H1 (cell line): ENCODE results near the gene UBN1. TPM values are rescaled to one million over a fixed set of nuclear protein-coding genes. Genes with fewer than 3 reads are reported as not detected.

Experiments
- CTCF ChIA-PET: fragments of 300-600 bp; sonication (Branson Sonifier 250); formaldehyde crosslinking; loops from one replicate; lab custom pipeline; 2021; ENCODE audit not compliant: partially characterized antibody; lab: Charles Lee
- POLR2A ChIA-PET: fragments of 300-600 bp; sonication (Branson Sonifier 250); formaldehyde crosslinking; loops from one replicate; lab custom pipeline; 2021; ENCODE audit warnings: inconsistent platforms; ENCODE audit not compliant: partially characterized antibody; lab: Charles Lee
- DNase-seq, 2 experiments: peaks; one replicate each; pipeline versions ENCODE4 v3.0.0 to v3.0.0-alpha.2; 2010 to 2022; ENCODE audit warnings: low spot score in 2 of 2, low read depth in 1 of 2, mixed read lengths in 1 of 2
- FAIRE-seq: peaks from 2 replicates; lab custom pipeline; 2011; peaks lifted over from hg19 to GRCh38; lab: Jason Lieb, UNC
- H2AFZ ChIP-seq: 2 replicates; pipeline ENCODE4 v1.8.1; 2012; ENCODE audit warnings: low read length, inconsistent platforms
- H2AK5ac ChIP-seq: 2 replicates; pipeline ENCODE4 v1.6.1; 2013; ENCODE audit warnings: low read depth, low read length
- H2BK120ac ChIP-seq: replicated peaks from 2 replicates; pipeline ENCODE3; 2013; ENCODE audit warnings: low read depth, low read length, inconsistent platforms
- H2BK12ac ChIP-seq: 2 replicates; pipeline ENCODE4 v1.6.1; 2013; ENCODE audit warnings: low read depth, low read length
- H2BK15ac ChIP-seq: 2 replicates; pipeline ENCODE4 v1.6.1; 2013; ENCODE audit warnings: low read length
- H2BK20ac ChIP-seq: 2 replicates; pipeline ENCODE4 v1.6.1; 2013; ENCODE audit warnings: low read length
- H2BK5ac ChIP-seq: 2 replicates; pipeline ENCODE4 v1.6.1; 2013; ENCODE audit warnings: low read depth, low read length
- H3K14ac ChIP-seq: 2 replicates; pipeline ENCODE4 v1.6.1; 2013; ENCODE audit warnings: inconsistent platforms; ENCODE audit not compliant: insufficient read length
- H3K18ac ChIP-seq: 2 replicates; pipeline ENCODE4 v1.6.1; 2013; ENCODE audit warnings: low read length; ENCODE audit errors: extremely low read depth
- H3K23ac ChIP-seq: 2 replicates; pipeline ENCODE4 v1.6.1; 2013; ENCODE audit warnings: inconsistent platforms; ENCODE audit not compliant: insufficient read length
- H3K23me2 ChIP-seq: 2 replicates; pipeline ENCODE4 v1.6.1; 2013; ENCODE audit warnings: low read depth, low read length
- H3K27ac ChIP-seq: 2 replicates; pipeline ENCODE4 v1.6.1; 2011; ENCODE audit warnings: low read depth, low read length, inconsistent platforms
- H3K27me3 ChIP-seq, 4 experiments: replicated peaks in 1 of 4; 1 replicate in 1 of 4; 2 replicates in 3 of 4; pipeline versions ENCODE4 v1.6.1 to v1.8.1; 2011 to 2013; ENCODE audit warnings: low read length in 3 of 4, mild to moderate bottlenecking in 3 of 4, inconsistent platforms in 2 of 4, mixed read lengths in 2 of 4, moderate library complexity in 1 of 4; ENCODE audit not compliant: control insufficient read depth in 3 of 4, insufficient read depth in 3 of 4; ENCODE audit errors: extremely low read depth in 1 of 4
- H3K36me3 ChIP-seq, 4 experiments: 2 replicates each; pipeline versions ENCODE4 v1.6.1 to v1.8.1; 2011 to 2013; ENCODE audit warnings: mild to moderate bottlenecking in 4 of 4, low read length in 3 of 4, moderate library complexity in 2 of 4, control low read depth in 1 of 4, inconsistent platforms in 1 of 4; ENCODE audit not compliant: insufficient read depth in 4 of 4, control insufficient read depth in 2 of 4
- H3K4ac ChIP-seq: replicated peaks from 2 replicates; pipeline ENCODE3; 2013; ENCODE audit warnings: low read length, low read depth, mixed read lengths, inconsistent platforms; ENCODE audit not compliant: insufficient read length
- H3K4me1 ChIP-seq, 4 experiments: replicated peaks in 1 of 4; 1 replicate in 1 of 4; 2 replicates in 3 of 4; pipeline versions ENCODE4 v1.6.1 to v1.8.1; 2011 to 2013; ENCODE audit warnings: low read length in 3 of 4, inconsistent platforms in 2 of 4, mixed read lengths in 1 of 4; ENCODE audit not compliant: insufficient read depth in 4 of 4, control insufficient read depth in 3 of 4
- H3K4me2 ChIP-seq, 2 experiments: 2 replicates each; pipeline versions ENCODE4 v1.6.1 to v1.8.1; 2011 to 2013; ENCODE audit warnings: low read depth in 2 of 2, low read length in 2 of 2, control low read depth in 1 of 2, inconsistent platforms in 1 of 2, mild to moderate bottlenecking in 1 of 2; ENCODE audit not compliant: insufficient read depth in 1 of 2
- H3K4me3 ChIP-seq, 4 experiments: fragments of 200-600, 300-600 bp in 1 of 4; sonication (generic), shearing (Covaris generic), sonication (Bioruptor Twin) in 1 of 4; 2 replicates each; pipeline versions ENCODE4 v1.5.1 to v1.8.1; 2011 to 2016; ENCODE audit warnings: low read length in 4 of 4, low read depth in 3 of 4, control low read depth in 2 of 4, inconsistent platforms in 2 of 4, mild to moderate bottlenecking in 2 of 4, mixed read lengths in 1 of 4, moderate library complexity in 1 of 4; ENCODE audit not compliant: insufficient read depth in 2 of 4; ENCODE audit errors: extremely low read depth in 1 of 4
- H3K56ac ChIP-seq: replicated peaks from 2 replicates; pipeline ENCODE3; 2013; ENCODE audit warnings: low read depth, mild to moderate bottlenecking, mixed read lengths, low read length, inconsistent platforms; ENCODE audit not compliant: insufficient read length
- H3K79me1 ChIP-seq: 2 replicates; pipeline ENCODE4 v1.6.1; 2013; ENCODE audit warnings: low read depth, low read length, control low read depth
- H3K79me2 ChIP-seq, 2 experiments: 2 replicates each; pipeline versions ENCODE4 v1.6.1 to v1.8.1; 2012 to 2013; ENCODE audit warnings: low read length in 2 of 2, mild to moderate bottlenecking in 2 of 2, inconsistent platforms in 1 of 2; ENCODE audit not compliant: insufficient read depth in 2 of 2, control insufficient read depth in 1 of 2
- H3K9ac ChIP-seq, 4 experiments: replicated peaks in 1 of 4; 1 replicate in 1 of 4; 2 replicates in 3 of 4; pipeline versions ENCODE4 v1.6.1 to v1.8.1; 2011 to 2013; ENCODE audit warnings: low read depth in 3 of 4, low read length in 3 of 4, control low read depth in 2 of 4, mild to moderate bottlenecking in 2 of 4, moderate library complexity in 2 of 4, inconsistent platforms in 1 of 4; ENCODE audit errors: extremely low read depth in 1 of 4
- H3K9me3 ChIP-seq, 2 experiments: 2 replicates each; pipeline versions ENCODE4 v1.6.1 to v1.8.1; 2012 to 2013; ENCODE audit warnings: mild to moderate bottlenecking in 2 of 2, moderate library complexity in 2 of 2, control low read depth in 1 of 2, inconsistent platforms in 1 of 2, low read depth in 1 of 2, low read length in 1 of 2, mixed read lengths in 1 of 2; ENCODE audit not compliant: insufficient read depth in 2 of 2
- H4K20me1 ChIP-seq, 2 experiments: replicated peaks in 1 of 2; 2 replicates each; pipeline versions ENCODE3 to v1.8.1; 2011 to 2013; ENCODE audit warnings: inconsistent platforms in 2 of 2, low read length in 2 of 2, mild to moderate bottlenecking in 1 of 2; ENCODE audit not compliant: insufficient read depth in 2 of 2, control insufficient read depth in 1 of 2
- H4K5ac ChIP-seq: 2 replicates; pipeline ENCODE4 v1.6.1; 2013; ENCODE audit warnings: low read length, low read depth, mixed read lengths, inconsistent platforms; ENCODE audit not compliant: insufficient read length
- H4K8ac ChIP-seq: 2 replicates; pipeline ENCODE4 v1.8.0; 2013; ENCODE audit warnings: mild to moderate bottlenecking, moderate library complexity, low read length, inconsistent platforms; ENCODE audit not compliant: insufficient read depth; ENCODE audit errors: extremely low read depth
- H4K91ac ChIP-seq: replicated peaks from 2 replicates; pipeline ENCODE3; 2013; ENCODE audit warnings: low read length, mixed read lengths, inconsistent platforms; ENCODE audit not compliant: insufficient read length
- CHD2 ChIP-seq: IDR thresholded peaks from 2 replicates; pipeline ENCODE4 v1.6.1; 2012; ENCODE audit warnings: low read length, improper control_type of control experiment
- CREB1 ChIP-seq: IDR thresholded peaks from 2 replicates; pipeline ENCODE4 v1.6.1; 2012; ENCODE audit warnings: inconsistent platforms
- GABPA ChIP-seq: IDR thresholded peaks from 2 replicates; pipeline ENCODE4 v1.6.1; 2011; ENCODE audit warnings: mild to moderate bottlenecking, low read length, moderate library complexity, borderline replicate concordance; ENCODE audit not compliant: insufficient read depth
- HDAC2 ChIP-seq, 2 experiments: fragments of 300-600 bp in 1 of 2; sonication (generic) in 1 of 2; IDR thresholded peaks; 2 replicates each; pipeline ENCODE4 v1.6.1; 2011 to 2012; ENCODE audit warnings: low read depth in 2 of 2, low read length in 2 of 2, mild to moderate bottlenecking in 2 of 2, moderate library complexity in 2 of 2, borderline replicate concordance in 1 of 2, inconsistent platforms in 1 of 2
- POLR2A ChIP-seq, 2 experiments: IDR thresholded peaks; 1 replicate in 1 of 2; 2 replicates in 1 of 2; pipeline ENCODE4 v1.6.1; 2011; ENCODE audit warnings: low read depth in 2 of 2, low read length in 2 of 2, mild to moderate bottlenecking in 2 of 2; ENCODE audit errors: control extremely low read depth in 1 of 2
- RAD21 ChIP-seq, 2 experiments: IDR thresholded peaks in 1 of 2; conservative IDR thresholded peaks in 1 of 2; 2 replicates each; pipeline ENCODE4 v1.6.1; 2011; ENCODE audit warnings: low read depth in 2 of 2, low read length in 2 of 2, improper control_type of control experiment in 1 of 2, inconsistent platforms in 1 of 2, mild to moderate bottlenecking in 1 of 2, moderate library complexity in 1 of 2
- SP2 ChIP-seq: IDR thresholded peaks from 2 replicates; pipeline ENCODE4 v1.6.1; 2012; ENCODE audit warnings: mild to moderate bottlenecking, low read length, inconsistent platforms
- SP4 ChIP-seq: IDR thresholded peaks from 2 replicates; pipeline ENCODE4 v1.6.1; 2012; ENCODE audit warnings: low read length, inconsistent platforms
- WGBS, 2 experiments: shearing (Covaris generic) in 1 of 2; methylation state at CpG; one replicate each; pipeline versions ENCODE4 v1.1.6 to v1.1.7; 2013 to 2015; ENCODE audit warnings: low lambda C conversion rate in 2 of 2, mixed read lengths in 2 of 2, inconsistent platforms in 1 of 2, low coverage in 1 of 2, missing lambda C conversion rate in 1 of 2; ENCODE audit not compliant: insufficient replicate concordance in 2 of 2, insufficient coverage in 1 of 2, insufficient read length in 1 of 2; ENCODE audit errors: extremely low coverage in 1 of 2, missing lambda C conversion rate in 1 of 2; 5-methylcytosine and 5-hydroxymethylcytosine counted together
- polyA plus RNA-seq, 7 experiments: library from polyadenylated mRNA; depleted of rRNA in 3 of 7; stranded (reverse) in 5 of 7; unstranded in 2 of 7; fragments of >200 nt in 5 of 7; fragments of 200-250 nt in 2 of 7; gene quantifications; 1 replicate in 5 of 7; 2 replicates in 1 of 7; 4 replicates in 1 of 7; pipeline versions ENCODE4 v1.2.1 to v1.2.3, GENCODE V29; 2011 to 2013; ENCODE audit warnings: missing spikeins in 2 of 7, mixed read lengths in 2 of 7
- total RNA-seq: library from RNA; stranded (reverse); fragmentation: NEBNext Ultra II Directional; extraction: Animal tissue kit (Norgen Biotek cat#: 25700); gene quantifications from 2 replicates; pipeline ENCODE4 v1.2.1, GENCODE V29; 2021
- TF ChIP-seq, protein P1 (sequence below), 3 experiments: IDR thresholded peaks; 1 replicate in 2 of 3; 2 replicates in 1 of 3; pipeline versions ENCODE4 v1.5.1 to v1.6.1; 2011; ENCODE audit warnings: low read length in 3 of 3, mild to moderate bottlenecking in 3 of 3, inconsistent platforms in 2 of 3, low read depth in 1 of 3, moderate library complexity in 1 of 3; ENCODE audit not compliant: insufficient read depth in 1 of 3; ENCODE audit errors: control extremely low read depth in 1 of 3

UBN1 gene
- total and polyA plus RNA-seq, 2 of the 8 experiments (the other 6 are each of a cell fraction or from before 2014, with no cell fraction given): 16.2 to 37.0 TPM

DNA sequence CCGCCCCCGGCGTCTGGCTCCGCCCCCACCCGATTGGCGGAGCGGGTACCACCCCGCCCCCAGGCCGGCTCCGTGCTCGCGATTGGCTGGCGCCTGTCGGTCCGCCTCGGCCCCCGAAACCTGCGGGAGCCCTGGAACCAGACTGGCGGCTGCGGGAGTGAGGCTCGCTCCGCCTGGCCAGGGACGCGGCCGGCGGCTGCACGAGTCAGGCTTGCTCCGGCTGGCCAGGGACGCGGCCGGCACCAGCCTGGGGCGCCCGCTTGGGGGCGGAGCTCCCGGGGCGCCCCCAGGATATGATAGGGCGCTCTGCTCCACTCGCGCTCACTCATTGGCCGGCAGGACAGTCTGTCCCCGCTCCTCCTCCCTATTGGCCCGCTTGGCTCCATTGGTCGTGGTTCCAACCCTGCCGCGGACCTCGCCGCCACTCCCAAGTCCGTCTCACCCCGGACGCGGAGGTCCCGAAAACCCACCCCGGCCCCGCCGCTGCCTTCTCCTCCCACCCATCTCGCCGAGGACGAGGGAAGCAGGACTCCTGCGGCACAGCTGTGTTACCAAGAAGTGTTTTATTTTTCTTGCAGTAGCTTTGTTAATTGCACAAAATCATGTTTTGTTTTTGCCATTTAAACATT is 44.5 kb upstream of the UBN1 start:
- no peak overlapping the region for H2BK15ac ChIP-seq
- H3K23ac ChIP-seq: no peak overlapping the region
- peak overlapping the region; percentile 90; the same call in 1 of the 2 replicates for H2BK5ac ChIP-seq
- no peaks in the 10 kb centered on the region for H3K27me3 ChIP-seq
- 1% methylated on average over 42 of the region's 59 CpGs; no CpG with 5 or more reads in 1 of the 2 experiments for WGBS, 2 experiments
- H4K5ac ChIP-seq: peak overlapping the region; percentile 73
- peaks cover 0 to 14% (median 8%) of the 10 kb centered on the region in 4 experiments; a peak in 4 of 7 replicates for H3K4me1 ChIP-seq
- peak overlapping the region; percentile 96 for H4K8ac ChIP-seq
- no peak overlapping the region for H3K56ac ChIP-seq
- DNase-seq (peak; percentile 66 to 97), FAIRE-seq (no peak)
- H2BK12ac ChIP-seq: no peak overlapping the region
- H3K14ac ChIP-seq: no peak overlapping the region
- H2BK120ac ChIP-seq: no peak overlapping the region
- peaks cover 8% of the 10 kb centered on the region; the same call in 1 of the 2 replicates for H3K23me2 ChIP-seq
- no peak overlapping the region for H4K91ac ChIP-seq
- no peak overlapping the region for H3K4ac ChIP-seq
- ChIA-PET POLR2A (interaction anchor here (1.0 to 2.9 kb wide), 14 partner anchors 8 to 116 kb away, joined by 3 to 21 read pairs (median 4); partner anchors contain the start of genes ANKS3, DNAAF8, SEPTIN12 and SMIM22), CTCF (no interaction called here)
- H3K79me1 ChIP-seq: no peaks in the 10 kb centered on the region
- H2AFZ ChIP-seq: no peak overlapping the region
- H2AK5ac ChIP-seq: no peak overlapping the region
- H3K9me3 ChIP-seq: no peaks in the 10 kb centered on the region
- H3K9ac ChIP-seq: peak overlapping the region; percentile 56 to 84 (median 68); a peak in 6 of 7 replicates
- H3K27ac ChIP-seq: peak overlapping the region; percentile 70
- H4K20me1 ChIP-seq: peaks cover 0 to 7% of the 10 kb centered on the region in 2 experiments
- peak overlapping the region; percentile 63 to 82 (median 78) for H3K4me3 ChIP-seq
- H3K4me2 ChIP-seq: peak overlapping the region; percentile 67 to 92
- H2BK20ac ChIP-seq: no peak overlapping the region
- H3K36me3 ChIP-seq: peaks cover 0 to 19% (median 8%) of the 10 kb centered on the region in 4 experiments; a peak in 6 of 8 replicates
- H3K18ac ChIP-seq: peak overlapping the region; percentile 87; the same call in 1 of the 2 replicates
- H3K79me2 ChIP-seq: no peaks in the 10 kb centered on the region
- TF ChIP-seq CREB1 (peak; percentile 6; the same call in 1 of the 2 replicates), HDAC2 (IDR thresholded peaks at IDR 0.05; ENCODE audit: borderline replicate concordance in 1 of 2, low read depth in 2 of 2, low read length in 2 of 2) (no peak), POLR2A (IDR thresholded peaks at IDR 0.05; ENCODE audit: control extremely low read depth in 1 of 2, low read depth in 2 of 2, low read length in 2 of 2) (peak in 1 of 2 experiments; percentile 61; a peak in 1 of 3 replicates), SP4 (peak; percentile 72), SP2 (peak; percentile 70), GABPA (0 out of 2 replicates have a peak, but pooled peaks have one; percentile 30), CHD2 (peak; percentile 87), RAD21 (IDR thresholded peaks at IDR 0.05 in 1 of 2, conservative IDR thresholded peaks at IDR 0.05 in 1 of 2; ENCODE audit: low read depth in 2 of 2, low read length in 2 of 2) (no peak)
- TF ChIP-seq, protein P1, sequence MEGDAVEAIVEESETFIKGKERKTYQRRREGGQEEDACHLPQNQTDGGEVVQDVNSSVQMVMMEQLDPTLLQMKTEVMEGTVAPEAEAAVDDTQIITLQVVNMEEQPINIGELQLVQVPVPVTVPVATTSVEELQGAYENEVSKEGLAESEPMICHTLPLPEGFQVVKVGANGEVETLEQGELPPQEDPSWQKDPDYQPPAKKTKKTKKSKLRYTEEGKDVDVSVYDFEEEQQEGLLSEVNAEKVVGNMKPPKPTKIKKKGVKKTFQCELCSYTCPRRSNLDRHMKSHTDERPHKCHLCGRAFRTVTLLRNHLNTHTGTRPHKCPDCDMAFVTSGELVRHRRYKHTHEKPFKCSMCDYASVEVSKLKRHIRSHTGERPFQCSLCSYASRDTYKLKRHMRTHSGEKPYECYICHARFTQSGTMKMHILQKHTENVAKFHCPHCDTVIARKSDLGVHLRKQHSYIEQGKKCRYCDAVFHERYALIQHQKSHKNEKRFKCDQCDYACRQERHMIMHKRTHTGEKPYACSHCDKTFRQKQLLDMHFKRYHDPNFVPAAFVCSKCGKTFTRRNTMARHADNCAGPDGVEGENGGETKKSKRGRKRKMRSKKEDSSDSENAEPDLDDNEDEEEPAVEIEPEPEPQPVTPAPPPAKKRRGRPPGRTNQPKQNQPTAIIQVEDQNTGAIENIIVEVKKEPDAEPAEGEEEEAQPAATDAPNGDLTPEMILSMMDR (IDR thresholded peaks at IDR 0.05; ENCODE audit: control extremely low read depth in 1 of 3, insufficient read depth in 1 of 3, low read depth in 1 of 3, low read length in 3 of 3): no peak
